Ovary (tissue), 3 donors: ENCODE measurements around the gene BASP1.

ENCODE experiments used
- CTCF ChIP-seq, 3 donors: fragments of 450-650 bp in 2 of 3; fragments of 200-600 bp in 1 of 3; IDR thresholded peaks; one replicate each; pipeline versions ENCODE4 v1.5.1 to v1.8.0; 2016 to 2022; ENCODE audit warnings: antibody characterized with exemption in 3 of 3, mild to moderate bottlenecking in 1 of 3
- POLR2A ChIP-seq: fragments of 450-650 bp; IDR thresholded peaks from one replicate; pipeline ENCODE4 v1.6.1; 2017; ENCODE audit warnings: antibody characterized with exemption, mild to moderate bottlenecking, moderate library complexity
- donor health status: DM: no; HTN: no; CAD: no.

DNA sequence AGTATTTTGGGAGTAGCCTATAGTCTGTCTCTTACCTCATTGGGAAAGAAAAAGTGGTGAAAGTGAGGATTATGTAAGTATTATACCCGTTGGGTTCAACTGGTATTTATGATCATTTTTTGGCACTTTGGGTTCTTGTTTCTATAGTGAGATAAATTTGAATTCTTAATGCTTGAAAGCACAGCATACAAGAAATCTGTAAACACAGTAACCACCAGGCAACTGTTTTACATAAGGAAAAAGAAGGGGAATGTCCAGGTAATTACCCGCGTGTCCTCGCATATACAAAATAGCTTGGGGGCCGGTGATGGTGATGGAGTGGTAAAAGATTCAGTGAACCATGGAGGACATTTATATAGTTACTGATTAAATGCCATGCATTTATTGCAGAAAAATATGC lies 60.5 kb downstream of the BASP1 start:
- TF ChIP-seq CTCF (IDR thresholded peaks at IDR 0.05) (no peak), POLR2A (no peak)
